HG03439 (cell line): Measurements from ENCODE around the gene PGM5.
"Not testable (repeated sequence)": the region's sequence is repeated elsewhere in the genome, so short reads cannot be mapped to it uniquely, and the experiment has no call there.

Source experiments
- ATAC-seq: cut with Tn5 transposase; IDR thresholded peaks from one replicate; pipeline ENCODE4 v1.9.1; 2021; ENCODE audit warnings: mild to moderate bottlenecking, moderate library complexity; ENCODE audit not compliant: unreplicated experiment

Gene PGM5

DNA sequence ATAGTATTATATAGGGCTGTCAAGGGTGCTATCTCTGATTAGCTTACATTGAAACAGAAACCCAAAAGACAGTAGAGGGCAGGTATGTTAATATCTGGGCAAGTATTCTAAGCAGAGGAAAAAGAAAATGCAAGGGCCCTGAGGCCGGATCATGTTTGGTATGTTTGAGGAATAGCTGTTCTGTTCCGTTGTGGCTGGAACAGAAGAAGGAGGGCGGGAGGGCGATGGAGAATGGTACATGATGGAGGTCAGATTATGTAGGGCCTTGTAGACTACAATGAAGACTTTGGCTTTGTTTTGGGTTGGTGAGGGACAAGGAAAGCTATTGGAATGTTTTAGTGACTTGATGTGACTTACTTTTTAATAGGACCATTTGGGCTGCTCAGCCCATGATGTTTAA is 19.4 kb downstream of the PGM5 start:
- not testable (repeated sequence) for ATAC-seq

DNA sequence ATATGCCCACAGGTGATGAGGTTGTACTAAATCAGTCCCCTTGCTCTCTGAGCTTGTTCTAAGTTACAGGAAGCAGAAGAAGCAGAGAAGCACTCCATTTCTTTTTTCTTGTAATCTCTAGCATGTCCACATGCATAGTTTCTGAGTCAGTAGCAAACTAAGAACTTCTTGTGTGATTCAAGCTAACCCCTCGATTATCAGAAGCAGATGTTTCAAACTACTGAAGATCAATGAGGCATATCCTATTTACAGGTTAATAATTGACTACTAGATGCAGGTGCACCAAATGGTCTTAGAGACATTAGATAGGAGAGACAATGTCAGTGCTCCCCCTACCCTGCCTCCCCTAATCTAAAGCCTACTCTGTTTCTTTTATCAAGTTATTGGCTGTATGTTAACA is 21.3 kb downstream of the PGM5 start:
- ATAC-seq = not testable (repeated sequence)

DNA sequence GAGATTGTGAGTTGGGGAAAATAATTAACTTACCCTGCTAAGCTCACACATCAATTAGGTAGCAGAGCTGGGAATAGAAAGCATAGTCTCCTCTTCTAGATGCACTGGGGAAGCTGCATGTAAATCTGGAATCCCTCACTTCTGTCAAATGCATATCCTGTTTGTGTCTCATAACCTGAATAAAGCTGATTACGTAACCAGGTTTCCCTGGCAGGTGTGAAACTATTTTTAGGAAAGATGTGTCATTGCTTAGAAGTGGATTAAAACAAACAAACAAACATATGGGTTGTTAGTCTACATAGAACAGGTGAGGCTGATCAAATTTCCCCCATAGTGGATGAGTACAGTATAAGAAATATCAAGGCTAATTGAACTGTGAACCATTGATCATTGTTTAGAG is 27.5 kb downstream of the PGM5 start:
- not testable (repeated sequence) for ATAC-seq

- not testable (repeated sequence) for ATAC-seq
These were observed 33.1 kb downstream of the PGM5 start for GRCh38 chr9:68389558-68389957.

GRCh38 chr9:68390737-68391136 is 34.3 kb downstream of the PGM5 start:
- not testable (repeated sequence) for ATAC-seq

DNA sequence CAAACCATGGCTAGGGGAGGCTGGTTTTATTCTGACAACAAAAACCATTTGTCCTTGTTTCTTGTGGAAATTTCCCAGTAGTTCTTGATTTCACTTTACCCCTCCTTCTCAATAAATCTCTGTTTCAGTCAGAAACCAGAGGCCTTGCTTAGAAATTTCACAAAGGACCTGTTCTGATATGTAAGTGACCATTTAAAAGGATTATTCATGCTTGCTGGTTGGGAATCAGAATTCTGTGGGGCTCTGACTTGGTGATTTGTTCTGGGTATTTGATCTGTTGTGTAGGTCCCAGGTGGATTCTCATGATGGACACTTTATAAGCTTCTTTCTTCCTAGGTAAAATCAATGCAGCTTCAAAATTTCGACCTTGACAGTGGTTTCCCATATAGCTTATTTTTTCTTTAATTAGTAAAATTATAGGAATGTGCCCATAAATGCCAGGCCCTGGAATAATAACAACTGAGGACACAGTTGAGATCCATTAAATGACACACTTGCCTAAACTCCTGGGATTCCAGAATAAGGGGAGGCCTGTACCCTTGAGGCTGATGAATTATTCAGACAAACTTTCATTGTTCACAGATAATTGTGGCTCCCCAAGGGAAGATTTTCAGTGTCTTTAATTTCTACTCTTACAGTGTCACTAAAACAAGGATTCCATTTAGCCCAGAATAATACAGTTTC is 40.1 kb downstream of the PGM5 start:
- ATAC-seq = not testable (repeated sequence)

GRCh38 chr9:68397095-68397423 is 40.6 kb downstream of the PGM5 start:
- ATAC-seq = not testable (repeated sequence)

DNA sequence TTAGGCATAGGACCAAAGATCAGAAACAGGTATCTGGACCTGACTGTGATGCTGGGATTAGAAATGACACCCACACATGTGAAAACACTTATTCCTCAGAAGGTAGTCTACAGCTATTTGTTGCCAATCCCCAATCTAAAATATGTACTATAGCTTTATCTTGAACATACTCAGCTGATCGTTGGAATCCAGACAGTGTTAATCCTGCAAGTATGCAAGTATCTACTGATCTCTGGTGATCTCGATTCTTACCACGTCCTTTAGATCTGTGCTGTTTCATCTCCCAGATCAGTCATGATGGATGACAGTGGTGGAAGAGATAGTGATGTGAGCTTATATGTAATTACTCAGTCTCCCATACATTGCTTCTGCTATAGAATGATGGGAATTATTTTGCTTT is 41.4 kb downstream of the PGM5 start:
- not testable (repeated sequence) for ATAC-seq

DNA sequence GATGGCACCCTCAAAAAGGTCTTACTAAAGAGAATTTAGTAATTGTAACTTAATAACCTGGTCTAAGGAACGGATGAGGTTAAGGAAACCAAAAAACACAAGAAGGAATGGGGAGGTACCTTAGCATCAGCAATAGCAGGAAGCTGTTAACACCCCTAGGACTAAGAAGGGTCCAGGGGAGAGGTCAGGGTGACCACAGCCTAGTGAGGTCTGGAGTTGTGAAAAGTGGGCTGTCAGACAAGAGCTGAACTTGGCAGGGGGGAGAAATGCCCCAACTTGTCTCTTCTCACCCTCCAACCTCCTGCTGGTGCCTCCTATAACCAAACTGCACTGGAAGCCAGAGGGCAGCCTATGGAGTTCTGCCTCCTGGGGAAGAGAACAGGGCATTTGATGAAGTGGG is 41.9 kb downstream of the PGM5 start:
- ATAC-seq = not testable (repeated sequence)

DNA sequence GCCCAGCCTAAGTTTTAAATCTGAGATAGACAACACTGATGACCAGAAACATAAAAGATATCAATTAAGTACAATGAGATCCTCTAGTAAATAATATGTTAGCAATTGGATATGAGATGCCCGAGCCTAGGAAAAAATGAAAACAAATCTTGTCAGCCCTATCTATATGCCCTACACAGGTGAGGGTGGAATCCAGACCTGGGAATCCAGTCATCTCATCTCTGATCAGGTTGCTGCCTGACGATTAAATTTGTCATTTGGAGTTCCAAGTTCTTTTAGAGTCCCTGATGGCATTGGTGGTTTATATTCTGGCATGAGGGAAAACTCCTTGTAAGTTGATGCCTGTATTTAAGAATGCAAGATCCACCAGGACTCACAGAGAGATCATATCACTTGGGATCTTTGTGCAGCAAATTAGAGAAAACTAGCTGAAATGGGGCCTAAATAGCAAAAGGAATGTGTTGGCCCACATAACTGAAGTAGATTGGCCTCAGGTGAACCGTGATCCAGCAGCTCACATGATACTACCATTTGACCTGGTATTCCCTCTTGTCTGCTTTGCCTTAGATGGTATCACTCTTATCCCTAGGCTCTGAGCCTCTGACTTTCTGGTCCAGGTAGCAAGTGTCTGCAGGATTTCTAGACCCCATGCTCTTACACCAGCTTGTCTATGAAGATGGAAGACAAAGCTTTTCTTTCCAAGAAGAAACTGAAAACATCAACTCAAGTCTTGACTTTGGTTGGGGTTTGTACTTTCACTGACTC is 48.2 kb downstream of the PGM5 start:
- not testable (repeated sequence) for ATAC-seq

DNA sequence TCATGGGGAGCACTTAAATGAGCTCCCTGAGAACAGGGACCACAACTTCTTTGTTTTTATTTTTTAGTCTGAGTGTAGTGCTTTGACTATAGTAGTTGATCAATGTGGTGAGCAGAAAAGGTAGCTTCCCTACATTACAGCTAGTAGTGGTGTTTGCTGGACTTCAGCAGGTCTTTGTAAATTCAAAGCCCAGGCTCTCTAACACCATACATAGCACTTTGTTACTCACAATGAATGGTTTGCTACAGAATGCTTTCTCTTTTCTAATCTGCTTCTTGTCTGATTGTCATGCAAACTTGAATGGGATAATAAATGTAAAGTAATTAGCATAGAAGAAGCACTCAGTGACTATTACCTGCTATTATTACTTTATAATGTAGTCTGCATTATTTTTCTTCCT is 55.5 kb downstream of the PGM5 start:
- ATAC-seq = not testable (repeated sequence)

GRCh38 chr9:68412754-68413153 is 56.3 kb downstream of the PGM5 start:
- ATAC-seq = not testable (repeated sequence)

GRCh38 chr9:68415065-68415464 is 58.7 kb downstream of the PGM5 start:
- ATAC-seq = not testable (repeated sequence)

GRCh38 chr9:68416936-68417564 is 60.6 kb downstream of the PGM5 start:
- ATAC-seq = no peak

GRCh38 chr9:68417762-68418161 is 61.4 kb downstream of the PGM5 start:
- ATAC-seq = no peak

GRCh38 chr9:68418259-68418845 is 61.9 kb downstream of the PGM5 start:
- no peak for ATAC-seq

GRCh38 chr9:68419901-68420300 is 63.5 kb downstream of the PGM5 start:
- no peak for ATAC-seq

- ATAC-seq = no peak
These were observed 70.3 kb downstream of the PGM5 start for GRCh38 chr9:68426755-68427154.

DNA sequence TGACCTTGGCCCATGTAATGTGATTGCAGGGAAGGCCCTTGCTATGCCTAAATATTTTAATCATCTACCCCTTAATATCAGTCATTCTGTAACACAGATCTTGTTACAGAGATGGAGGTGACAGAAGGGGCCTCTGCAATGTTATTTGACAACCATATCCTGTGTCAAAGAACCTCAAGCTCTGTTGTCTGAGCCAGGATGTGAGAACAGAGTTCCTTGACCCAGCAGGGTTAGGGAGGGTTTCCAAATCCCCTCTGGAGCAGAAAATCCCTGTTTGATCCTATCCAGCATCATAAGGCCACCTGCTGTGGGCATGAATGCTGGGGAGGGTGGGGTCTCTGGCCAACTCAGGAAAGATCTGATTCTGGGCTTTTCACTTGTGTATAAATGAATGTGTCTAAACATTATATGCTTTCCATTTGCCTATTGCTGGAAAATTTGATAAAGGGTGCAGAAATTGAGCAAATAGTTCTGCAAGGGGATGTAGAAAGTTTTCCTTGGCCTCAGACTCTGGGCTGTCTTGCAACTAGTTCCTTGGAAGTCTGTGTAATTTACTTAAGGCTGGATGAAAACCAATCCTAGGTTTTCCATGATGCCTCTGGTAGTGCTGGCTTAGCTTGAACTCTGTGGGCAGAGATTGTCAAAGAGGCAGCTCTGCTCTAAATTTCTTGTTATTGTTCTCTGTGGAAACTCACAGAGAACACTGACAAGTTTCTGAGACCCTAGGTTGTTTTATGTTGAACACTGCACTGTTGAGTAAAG is 71.0 kb downstream of the PGM5 start:
- ATAC-seq = no peak

GRCh38 chr9:68428481-68428880 is 72.1 kb downstream of the PGM5 start:
- ATAC-seq = no peak

DNA sequence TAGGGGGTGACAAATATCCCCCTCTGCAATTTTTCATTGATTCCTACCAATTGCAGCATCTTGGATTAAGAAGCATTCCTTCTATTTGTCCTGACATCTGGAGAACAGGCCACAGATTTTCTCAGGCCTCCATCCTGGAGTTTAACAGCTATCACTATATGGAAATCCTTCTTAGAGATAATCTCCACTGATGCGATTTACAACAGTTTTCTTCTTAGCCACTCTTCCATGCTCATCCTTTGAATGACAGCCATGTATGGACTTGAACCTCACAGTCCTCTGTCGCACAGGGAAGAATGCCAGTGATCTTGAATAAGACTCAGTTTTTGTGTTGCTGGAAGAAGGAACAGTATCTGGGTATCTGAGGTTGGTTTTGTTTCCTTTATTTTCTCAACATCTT is 73.2 kb downstream of the PGM5 start:
- ATAC-seq = no peak
